ENCODE measurements around the gene AGBL5.

DNA sequence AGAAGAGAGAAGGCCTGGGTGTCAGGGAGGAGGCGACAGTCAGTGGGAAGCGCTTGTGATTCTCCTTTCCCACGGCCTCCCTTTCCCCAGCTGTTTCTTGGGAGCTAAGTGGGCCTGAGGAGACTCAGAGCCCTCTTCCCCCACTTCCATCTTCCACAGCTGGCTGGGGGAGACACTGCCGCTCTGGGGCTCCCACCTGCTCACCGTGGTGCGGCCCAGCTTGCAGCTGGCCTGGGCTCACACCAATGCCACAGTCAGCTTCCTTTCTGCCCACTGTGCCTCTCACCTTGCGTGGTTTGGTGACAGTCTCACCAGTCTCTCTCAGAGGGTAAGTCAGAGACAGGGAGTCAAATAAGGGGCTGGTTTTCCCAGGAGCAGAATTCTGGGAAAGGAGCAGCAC, 11.6 kb upstream of the AGBL5 start:
- TF ChIP-seq, protein P1, sequence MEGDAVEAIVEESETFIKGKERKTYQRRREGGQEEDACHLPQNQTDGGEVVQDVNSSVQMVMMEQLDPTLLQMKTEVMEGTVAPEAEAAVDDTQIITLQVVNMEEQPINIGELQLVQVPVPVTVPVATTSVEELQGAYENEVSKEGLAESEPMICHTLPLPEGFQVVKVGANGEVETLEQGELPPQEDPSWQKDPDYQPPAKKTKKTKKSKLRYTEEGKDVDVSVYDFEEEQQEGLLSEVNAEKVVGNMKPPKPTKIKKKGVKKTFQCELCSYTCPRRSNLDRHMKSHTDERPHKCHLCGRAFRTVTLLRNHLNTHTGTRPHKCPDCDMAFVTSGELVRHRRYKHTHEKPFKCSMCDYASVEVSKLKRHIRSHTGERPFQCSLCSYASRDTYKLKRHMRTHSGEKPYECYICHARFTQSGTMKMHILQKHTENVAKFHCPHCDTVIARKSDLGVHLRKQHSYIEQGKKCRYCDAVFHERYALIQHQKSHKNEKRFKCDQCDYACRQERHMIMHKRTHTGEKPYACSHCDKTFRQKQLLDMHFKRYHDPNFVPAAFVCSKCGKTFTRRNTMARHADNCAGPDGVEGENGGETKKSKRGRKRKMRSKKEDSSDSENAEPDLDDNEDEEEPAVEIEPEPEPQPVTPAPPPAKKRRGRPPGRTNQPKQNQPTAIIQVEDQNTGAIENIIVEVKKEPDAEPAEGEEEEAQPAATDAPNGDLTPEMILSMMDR (conservative IDR thresholded peaks at IDR 0.05; ENCODE audit: low read length), result no peak
- no peak for TF ChIP-seq EZH2phosphoT487 (IDR thresholded peaks at IDR 0.05; ENCODE audit: borderline replicate concordance, low read depth, low read length)

Data from OCI-LY7 (cell line).